Stimulated activated CD4-positive, alpha-beta T cell treated with anti-CD3 and anti-CD28 coated beads, Interleukin-4, amount 100 ng/mL, for 24 hours (primary cell): Measurements from ENCODE around the gene PPP2R2C.

Experiments used
- DNase-seq: peaks from one replicate; pipeline ENCODE4 v3.0.0-alpha.2; 2020

PPP2R2C gene

GRCh38 chr4:6466756-6467381 is 5.5 kb downstream of the PPP2R2C start:
- DNase-seq = no peak

DNA sequence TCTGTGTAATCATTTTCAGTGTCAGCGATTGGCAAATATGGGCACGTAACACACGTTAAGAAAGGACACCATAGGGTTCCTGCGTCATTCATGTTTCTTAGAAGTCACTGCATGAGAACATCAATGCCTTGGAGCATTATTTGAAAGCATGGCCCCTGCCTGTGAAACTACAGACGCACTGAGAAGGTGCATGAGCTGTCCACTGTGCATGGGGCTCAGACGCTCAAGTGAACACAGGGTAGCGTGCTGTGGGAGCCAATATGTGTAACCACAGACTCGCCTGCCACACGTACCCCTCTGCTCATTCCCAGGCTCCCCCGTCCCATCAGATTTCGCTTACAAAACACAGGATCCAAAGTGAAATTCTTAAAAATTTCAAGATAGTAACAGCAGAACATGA is 6.5 kb downstream of the PPP2R2C start:
- DNase-seq = no peak

DNA sequence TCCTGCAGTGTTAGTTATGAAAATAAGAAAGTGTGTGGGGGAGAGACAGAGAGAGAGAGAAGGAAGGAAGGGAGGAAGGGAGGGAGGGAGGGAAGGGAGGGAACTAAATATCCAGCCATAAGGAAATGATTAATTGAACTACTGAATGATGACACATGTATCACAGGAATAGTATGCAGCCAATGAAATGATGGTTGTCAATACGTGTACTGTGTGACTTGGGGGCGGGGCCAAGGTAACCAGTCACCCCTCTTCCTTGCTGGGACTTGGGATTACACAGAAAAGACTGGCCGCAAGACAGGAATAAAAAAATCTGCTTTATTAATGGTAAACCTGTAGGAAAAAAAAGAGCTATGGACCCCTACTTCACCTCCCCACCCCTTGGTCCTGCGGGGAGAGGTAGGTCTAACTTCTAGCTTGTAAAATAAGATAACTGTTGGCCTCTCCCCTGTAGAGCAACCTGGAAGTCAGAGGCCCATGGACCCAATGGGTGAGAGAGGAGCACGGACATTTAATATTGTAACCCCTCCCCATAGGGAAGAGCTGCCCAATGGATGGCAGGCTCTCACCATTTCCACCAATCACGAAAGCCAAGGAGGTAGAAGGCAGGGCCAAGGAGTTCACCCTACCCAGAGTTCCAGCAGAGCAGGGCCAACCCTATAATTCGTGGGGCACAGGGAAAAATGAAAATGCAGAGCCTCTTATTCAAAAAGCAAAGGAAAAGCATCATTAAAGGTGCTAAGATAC is 7.4 kb downstream of the PPP2R2C start:
- DNase-seq = no peak

GRCh38 chr4:6463311-6464289 is 8.8 kb downstream of the PPP2R2C start:
- no peak for DNase-seq

- DNase-seq = no peak
These were observed 10.9 kb downstream of the PPP2R2C start for GRCh38 chr4:6461301-6462165.

DNA sequence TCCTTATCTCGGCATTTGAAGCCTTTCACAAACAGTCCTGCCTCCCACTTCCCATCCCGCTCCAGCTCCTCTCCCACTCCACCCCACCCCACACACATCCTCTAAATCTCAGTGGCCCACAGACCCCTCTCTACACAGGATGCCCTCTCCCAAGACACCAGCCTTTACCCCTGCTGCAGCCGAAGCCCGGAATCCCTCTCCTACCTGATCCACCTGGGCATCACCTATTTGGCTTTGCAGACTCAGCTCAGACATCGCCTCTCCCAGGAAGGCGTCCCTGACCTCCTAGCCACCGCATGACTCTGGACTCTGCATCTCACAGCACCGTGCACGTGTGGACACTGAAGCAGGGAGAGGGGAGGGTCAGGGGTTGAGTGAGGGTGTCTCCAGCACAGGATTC is 11.5 kb downstream of the PPP2R2C start:
- no peak for DNase-seq

- DNase-seq = no peak
These were observed 13.9 kb downstream of the PPP2R2C start for GRCh38 chr4:6458528-6458927.

- DNase-seq = no peak
These were observed 16.0 kb downstream of the PPP2R2C start for GRCh38 chr4:6456450-6456849.

GRCh38 chr4:6454112-6454910 is 18.1 kb downstream of the PPP2R2C start:
- no peak for DNase-seq

- no peak for DNase-seq
These were observed 18.8 kb downstream of the PPP2R2C start for GRCh38 chr4:6453688-6453990.

DNA sequence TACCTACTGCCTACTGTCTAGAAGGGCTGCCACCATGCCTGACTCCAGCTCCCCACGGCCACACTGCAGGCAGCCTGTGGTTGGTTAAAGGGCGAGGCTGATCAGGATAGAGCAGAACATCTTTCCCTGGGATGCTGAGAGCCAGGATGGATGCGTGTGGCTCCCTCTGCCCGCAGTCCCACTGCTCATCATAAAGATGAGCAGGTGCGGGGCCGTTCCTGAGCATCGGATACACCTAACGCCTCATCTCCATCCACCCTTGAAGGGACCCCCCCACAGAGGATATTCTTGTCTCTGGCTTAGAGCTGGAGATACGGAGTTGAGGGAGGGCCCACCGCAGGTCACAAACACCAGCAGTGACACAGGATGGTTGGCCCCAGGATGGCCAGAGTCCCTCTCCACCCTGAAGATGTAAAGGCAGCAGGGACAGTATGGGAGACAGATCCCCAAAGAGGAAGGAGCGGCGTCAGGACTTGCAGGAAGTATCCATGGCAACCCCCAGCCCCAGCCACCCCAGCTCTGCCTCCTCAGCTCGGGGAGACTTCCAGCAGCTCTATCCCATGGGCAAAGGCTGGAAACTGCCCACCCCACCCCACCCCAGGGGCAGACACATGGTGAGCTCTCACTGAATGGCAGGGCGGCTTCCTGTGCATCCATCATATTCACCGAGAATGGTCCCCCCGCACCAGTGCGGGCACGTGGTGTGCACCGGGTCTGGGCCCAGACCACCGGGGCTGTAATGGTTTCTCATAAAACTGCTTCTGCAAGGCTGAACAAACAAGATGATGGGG is 19.3 kb downstream of the PPP2R2C start:
- no peak for DNase-seq

- DNase-seq = no peak
These were observed 20.1 kb downstream of the PPP2R2C start for GRCh38 chr4:6452116-6452896.

GRCh38 chr4:6451309-6451708 is 21.1 kb downstream of the PPP2R2C start:
- DNase-seq = no peak

GRCh38 chr4:6450709-6451108 is 21.7 kb downstream of the PPP2R2C start:
- DNase-seq = no peak

GRCh38 chr4:6449746-6450369 is 22.6 kb downstream of the PPP2R2C start:
- DNase-seq = no peak

- no peak for DNase-seq
These were observed 23.1 kb downstream of the PPP2R2C start for GRCh38 chr4:6449335-6449734.

- no peak for DNase-seq
These were observed 23.8 kb downstream of the PPP2R2C start for GRCh38 chr4:6448476-6449170.

DNA sequence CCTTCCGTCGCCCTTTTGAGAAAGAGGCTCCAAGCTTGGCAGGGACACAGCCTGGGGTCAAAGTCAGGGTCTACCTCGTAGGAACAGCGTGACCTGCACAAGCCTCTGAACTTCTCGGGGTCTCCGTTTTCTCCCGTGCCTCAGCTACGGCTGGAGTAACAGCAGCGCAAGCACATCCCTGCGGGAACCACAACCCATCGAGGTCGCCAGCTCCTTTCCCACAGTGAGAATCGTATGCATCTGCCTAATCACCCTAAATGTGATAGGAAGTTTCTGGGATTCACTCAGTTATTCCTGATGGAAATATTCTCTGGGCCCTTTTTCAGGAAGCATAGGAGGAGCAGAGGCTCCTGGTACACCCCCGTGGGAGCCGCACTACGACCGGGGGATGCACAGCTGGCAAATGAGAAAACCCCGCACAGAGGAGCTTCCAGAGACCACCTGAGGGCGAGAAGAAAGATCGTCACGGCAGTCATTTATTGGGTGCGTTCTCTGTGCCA is 24.7 kb downstream of the PPP2R2C start:
- DNase-seq = no peak
